GM19438 (cell line): ENCODE results near the gene CPNE5.

Experiments
- ATAC-seq: cut with Tn5 transposase; IDR thresholded peaks from one replicate; pipeline ENCODE4 v1.9.1; 2021; ENCODE audit warnings: low read depth; ENCODE audit not compliant: unreplicated experiment

Gene CPNE5

DNA sequence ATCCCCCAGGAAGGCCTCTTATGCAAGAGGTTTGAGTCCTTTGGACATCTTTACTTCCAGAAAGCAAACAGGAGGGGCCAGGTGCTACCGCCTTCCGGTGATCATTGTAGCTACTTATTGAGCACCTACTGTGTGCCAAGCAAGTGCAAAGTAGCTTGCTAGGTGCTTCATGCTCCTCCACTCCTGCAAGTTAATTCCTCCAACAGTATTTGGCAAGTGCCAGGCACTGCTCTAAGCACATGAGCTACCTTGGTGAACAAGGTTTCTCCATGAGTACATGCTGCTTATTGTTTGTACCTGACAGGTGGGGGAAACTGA, 2.3 kb downstream of the CPNE5 start:
- no peak for ATAC-seq

DNA sequence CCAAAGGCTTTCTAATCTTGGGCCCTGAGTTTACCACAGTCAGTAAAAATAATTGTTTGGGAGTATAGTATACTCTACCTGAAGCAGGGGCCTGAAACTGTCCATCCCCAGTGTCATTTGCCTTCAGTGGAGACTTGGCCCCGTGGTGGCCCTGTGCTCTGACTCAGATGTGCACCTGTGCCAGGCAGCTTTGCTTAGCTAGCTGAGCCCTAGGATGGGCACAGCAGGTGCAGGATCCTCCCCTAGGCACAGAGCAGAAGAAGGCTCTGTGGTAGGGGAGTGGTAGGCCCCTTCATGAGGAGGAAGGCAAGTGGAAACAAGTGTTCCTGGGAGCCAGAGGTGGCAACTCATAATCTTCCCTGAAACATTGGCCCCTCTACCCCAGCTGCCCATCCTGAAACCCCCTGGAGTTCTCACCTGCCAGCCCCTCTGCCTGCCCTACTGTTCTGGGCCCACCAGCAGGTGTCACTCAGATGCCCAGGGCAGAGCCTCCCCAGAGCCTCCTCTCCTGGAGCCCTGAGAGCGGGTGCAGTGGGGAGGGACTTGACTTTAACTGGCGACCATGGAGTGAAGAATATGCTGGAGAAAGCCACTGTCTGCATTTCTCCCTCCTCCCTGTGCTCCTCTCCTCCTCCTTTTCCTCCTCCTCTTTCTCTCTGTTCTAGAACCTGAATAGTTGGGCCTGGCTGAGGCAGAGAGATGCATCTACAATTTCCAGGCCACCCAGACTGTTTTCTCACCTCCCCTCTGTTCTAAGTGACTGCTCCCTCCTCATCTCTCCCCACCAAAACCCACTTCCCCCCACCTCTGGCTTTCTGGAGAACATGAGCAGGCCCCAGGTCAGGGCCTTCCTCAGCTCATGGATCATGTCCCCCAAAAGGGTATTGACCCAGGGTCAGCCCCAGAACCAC, 2.9 kb downstream of the CPNE5 start:
- no peak for ATAC-seq

DNA sequence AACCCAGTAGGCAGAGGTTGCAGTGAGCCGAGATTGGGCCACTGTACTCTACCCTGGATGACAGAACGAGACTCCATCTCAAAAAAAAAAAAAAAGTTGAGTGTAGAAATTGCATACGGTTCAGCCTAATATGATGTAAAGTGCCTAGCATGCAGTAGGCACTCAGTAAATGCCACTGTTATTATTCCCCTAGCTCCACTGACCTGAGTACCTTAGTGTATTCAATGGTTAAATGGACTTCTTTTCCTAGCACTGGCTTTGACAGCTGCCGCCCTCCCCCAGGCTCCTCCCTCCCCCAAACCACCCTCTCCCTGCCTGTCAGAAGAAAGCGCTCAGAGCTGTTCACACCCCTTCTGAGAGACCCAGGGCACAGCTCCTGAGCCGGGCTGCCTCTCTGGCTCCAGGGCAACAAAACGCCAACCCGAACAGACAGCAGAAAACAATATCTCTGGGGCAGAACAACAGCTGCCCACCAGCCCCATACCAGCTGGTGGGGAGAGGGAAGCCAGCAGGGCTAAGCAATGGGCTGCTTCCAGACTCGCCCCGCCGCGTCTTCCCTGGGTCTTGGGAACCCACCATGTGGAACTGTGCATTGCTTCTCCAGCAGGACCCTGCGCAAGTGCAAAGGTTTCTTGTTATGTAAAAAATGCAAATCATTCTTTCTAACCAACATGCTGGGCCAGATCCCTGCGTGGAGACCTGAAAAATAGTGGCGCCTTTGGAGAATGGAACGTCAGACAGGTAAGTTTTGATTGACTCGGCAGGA, 4.5 kb downstream of the CPNE5 start:
- no peak for ATAC-seq

DNA sequence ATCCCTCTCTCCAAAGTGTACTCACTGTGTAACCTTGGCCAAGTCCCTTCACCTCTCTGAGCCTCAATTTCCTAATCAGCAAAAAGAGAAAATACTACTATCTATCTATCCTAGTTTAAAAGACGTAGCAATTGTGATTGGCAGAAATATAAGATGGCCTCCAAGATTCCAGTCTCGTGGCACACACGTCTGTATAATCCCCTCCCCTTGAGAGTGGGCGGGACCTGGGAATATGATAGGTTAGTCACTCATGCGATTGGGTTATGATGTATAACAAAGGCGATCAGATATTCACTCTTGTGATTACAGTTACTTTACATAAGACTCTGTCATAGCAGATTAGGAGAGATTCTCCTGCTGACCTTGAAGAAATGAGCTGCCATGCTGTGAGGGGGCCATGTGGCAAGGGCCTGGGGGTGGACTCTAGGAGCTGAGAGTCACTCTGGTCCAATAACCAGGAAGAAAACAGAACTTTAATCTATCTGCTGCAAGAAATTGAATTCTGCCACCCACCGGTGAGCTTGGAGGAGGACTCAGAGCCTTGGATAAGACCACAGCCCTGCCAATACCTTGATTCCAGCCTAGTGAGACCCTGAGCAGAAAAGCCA, 6.0 kb downstream of the CPNE5 start:
- no peak for ATAC-seq

DNA sequence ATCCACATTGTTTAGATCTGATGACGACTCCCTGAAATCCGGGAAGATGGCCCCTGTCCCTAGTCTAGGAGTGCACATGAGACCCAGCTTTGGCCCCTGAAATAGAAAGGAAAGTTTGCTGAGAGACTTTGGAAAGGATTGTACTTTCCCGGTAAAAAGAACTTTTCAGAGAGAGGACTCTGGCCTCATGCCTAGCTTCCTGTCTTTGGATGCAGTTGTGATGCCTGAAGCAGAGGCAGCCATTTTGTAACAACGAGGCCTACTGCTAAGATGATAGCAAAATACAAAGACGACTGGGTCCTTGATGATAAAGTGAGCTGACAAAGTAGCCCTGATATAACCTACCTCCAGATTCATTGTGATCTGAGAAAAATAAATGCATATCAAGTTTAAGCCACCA, 6.9 kb downstream of the CPNE5 start:
- no peak for ATAC-seq

DNA sequence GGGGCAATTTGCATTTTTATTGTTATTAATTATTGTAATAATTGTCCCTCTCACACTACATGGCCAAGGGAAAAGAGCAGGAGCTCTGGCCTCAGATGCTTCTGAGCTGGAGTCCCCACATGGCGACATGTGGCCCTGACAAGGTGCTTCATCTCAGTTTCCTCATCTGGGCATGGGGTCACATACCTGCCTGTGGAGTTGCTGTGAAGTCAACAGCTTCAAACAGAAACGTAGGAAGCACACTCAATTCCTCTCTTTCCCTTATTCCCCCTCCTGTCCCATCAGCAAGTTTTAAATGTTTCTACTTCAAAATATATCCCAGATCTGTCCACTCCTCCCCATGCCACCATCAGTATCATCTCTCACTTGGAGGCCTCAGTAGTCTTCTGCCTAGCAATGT, 8.7 kb downstream of the CPNE5 start:
- no peak for ATAC-seq

DNA sequence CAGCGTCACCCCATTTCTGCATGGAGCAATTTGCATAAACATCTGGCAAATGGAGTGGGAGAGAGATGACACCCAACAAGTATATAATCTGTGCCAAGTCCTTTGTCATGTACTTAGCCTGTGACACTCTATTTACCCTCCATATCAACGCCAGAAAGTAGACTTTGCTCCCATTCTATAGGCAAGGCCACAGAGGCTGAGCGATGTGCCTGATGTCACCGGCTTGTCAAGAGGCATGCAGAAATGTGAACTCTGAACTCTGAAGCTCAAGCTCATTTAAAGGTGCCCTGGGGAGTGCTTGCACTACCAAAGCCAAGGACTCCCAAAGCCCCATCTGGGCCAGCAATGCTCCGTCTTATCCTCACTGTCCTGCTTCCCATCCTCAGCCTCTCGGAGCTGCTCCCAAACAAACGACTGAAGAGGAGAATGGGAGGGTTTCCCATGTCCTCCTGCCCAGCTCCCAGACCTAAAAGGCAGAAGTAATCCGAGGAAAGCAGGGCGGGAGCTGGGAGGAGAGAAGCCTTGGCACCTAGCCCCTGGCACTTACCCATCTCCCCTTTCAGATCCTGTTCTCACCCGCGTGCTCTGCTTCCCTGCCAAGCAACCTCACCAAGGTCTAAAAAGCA, 9.2 kb downstream of the CPNE5 start:
- ATAC-seq = no peak

DNA sequence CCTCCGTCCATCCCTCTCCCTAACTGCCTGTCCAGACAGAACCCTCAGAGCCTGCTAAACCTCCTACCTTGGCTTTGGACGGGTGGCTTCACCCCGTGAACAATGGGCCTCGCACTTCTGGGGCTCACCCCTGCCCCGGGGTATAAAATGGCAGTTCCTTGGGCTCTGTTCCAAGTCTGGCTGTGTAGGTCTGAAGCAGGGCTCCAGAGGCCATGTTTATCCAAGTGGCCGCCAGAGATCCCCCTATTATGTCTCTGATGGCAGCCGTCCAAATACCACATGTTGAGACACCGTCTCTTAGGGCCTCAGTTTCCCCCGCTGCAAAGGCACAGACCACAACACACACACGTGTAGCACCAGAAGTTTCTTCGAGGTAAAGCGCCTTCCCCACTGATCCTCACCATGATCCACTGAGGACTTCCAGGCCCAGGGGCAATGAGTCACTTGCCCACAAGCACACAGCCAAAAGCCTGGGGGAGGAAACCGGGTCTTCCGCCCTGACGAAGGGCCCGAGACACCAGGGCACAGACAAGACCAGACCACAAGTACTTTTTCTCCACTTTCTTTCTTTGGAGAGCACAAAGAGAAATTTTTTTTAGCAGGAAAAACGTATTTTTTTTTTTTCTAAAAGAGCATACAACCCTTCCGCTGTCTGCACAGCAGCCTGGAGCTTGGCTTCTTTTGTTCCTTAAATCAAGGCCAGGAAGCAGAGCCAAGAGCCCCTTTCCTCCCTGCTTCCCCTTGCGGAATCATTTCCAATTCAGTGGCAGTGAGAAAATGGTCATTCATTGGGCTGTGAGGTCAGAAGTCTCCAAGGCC, 11.8 kb downstream of the CPNE5 start:
- ATAC-seq = no peak

DNA sequence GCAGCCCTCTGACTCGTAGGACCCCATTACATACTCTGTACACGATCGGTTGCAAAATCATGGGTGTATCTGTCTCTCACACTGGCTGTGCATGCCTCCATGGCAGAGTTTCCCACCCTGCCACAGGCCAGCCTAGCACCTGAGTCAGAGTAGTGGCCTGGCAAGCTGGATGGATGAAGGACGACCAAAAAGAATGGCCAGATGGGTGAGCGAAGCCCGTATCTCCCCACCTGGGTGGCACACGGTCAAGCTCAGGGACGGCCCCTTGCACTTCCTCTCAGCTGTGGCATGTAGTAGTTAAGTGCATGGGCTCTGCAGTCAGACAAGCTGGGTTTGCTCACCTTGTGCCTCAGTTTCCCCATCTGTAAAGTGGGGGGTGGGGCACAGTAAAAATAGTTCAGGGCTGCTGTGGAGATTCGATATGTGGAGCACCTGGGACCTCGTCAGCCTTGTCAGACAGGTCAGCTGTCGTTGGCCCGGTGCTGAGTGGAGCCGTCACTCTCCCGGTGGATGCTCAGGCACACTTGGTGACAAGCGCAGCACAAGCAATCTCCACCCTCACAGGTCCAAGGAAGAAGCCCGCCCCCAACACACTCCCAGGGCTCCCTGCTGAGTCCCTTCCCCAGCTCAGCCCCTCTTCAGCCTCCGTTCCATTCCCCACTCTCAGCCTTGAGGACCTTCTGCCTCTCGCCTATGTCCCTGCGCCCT, 12.6 kb downstream of the CPNE5 start:
- no peak for ATAC-seq

DNA sequence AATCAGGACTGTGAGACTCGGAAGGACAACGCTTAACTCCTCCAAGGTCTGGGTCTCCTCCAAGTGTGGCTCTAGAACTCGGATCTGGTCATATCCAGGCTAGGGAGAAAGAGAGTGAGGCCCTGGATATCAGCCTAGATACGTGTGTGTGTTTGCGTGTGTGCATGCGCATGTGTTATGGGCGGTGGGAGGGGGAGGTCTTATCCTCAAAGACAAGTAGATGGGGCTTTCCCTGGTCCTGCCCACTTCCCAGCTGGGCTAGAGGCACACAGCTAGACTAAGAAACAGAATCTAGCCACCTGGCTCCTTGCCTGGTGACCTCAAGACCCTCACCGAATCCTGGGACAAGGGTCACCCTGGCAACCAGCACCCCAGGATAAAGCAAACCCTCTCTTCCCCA, 13.2 kb downstream of the CPNE5 start:
- no peak for ATAC-seq

DNA sequence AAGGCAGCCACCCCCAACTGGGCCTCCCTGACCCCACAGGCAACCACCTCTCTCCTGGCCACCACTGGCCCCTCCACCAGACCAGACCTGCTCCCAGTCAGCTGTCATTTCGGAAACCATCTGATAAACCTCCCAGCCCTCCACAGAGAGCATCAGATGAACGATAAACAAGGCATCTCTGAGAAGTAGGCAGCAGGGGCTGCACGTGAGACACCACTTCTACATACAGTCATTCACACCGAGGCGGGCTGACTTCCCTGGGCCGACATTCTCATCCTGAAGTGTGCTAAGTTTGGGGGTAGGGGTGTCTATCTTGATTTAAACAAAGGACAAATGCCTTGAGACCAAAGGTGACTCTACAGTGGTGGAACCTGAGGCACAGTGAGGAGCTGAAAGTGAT, 13.8 kb downstream of the CPNE5 start:
- no peak for ATAC-seq

DNA sequence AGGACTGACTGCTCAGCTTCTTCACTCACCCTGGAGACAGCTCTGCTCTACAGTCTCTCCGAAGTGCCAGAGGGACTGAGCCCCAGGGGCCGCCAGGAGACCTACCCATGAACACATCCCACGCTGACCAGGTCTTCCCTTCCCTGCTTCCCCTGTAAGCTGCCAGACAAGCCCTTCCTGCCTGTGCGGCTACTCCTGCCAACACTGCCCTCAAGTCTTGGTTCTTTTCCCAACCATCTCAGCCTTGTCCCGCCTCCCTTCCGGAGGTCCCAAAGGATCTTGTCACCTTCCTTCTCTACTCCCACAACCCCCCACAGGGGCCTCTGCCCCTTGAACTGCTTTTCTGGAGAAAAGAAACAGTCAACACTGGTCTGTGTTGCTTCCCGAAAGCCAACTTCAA, 15.0 kb downstream of the CPNE5 start:
- no peak for ATAC-seq

DNA sequence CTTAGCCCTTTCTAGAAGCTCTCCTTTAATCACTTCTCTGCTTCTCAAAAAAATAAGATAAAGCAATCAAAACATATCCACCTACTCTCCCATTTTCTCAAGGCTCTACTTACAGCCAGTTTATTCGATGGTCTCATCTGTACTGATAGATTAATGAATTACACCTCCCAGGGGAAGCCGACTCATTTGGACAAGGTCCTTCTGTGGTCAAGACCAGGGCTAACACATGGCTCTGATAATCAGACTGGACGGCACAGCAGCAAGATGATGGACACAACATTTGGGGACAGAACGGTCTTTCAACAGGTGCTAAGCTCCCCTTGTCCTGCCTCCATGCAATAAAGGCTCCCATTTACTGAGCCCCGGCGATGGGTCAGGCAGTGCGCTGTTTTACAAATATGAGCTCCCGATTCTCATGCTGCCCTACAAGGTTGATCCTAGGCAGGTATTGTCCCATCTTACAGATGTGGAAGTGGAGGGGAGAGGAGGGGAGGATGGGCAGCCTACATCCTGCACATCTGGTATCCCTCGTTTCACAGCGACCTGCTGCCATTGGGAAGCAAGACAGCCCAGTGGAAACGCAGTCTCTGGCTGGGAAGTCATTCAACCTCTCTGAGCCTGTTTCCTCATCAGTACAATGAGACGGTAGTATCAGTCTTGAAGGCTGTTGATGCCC, 15.7 kb downstream of the CPNE5 start:
- ATAC-seq = no peak

DNA sequence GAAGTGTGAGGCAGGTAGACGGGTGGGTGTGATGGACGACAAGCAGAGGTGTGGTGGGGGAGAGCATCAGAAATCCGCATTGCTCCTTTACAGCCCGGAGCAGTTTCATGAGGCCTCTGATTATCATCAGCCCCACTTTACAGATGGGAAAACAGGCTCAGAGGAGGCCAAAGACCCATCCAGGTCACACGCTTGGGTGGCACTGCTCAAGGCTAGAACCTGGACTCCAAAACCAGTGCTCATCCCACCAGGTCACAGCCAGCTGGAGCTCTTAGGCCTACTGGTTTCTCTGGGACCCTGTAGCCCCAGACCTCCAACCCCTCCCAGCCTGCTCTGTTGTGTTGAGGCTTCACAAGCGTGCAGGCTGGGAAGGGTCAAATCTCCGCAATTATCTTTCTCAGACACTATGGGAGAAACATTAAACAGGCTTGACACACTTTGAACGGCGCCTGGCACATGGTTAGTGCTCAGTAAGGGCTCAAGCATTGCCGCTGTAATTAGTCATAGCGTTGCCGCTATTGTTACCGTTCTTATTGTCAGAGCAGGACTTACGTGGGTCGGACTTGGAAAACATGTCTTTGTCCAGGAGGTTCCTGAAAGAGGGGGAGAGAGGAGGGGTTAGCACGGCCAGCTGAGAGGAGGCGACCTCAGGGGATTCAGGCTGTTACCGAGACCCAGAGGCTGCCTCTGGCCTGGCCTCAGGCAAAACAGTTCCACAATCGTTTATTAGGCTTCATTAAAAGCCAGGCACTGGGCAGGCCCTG, 16.6 kb downstream of the CPNE5 start:
- ATAC-seq = no peak

DNA sequence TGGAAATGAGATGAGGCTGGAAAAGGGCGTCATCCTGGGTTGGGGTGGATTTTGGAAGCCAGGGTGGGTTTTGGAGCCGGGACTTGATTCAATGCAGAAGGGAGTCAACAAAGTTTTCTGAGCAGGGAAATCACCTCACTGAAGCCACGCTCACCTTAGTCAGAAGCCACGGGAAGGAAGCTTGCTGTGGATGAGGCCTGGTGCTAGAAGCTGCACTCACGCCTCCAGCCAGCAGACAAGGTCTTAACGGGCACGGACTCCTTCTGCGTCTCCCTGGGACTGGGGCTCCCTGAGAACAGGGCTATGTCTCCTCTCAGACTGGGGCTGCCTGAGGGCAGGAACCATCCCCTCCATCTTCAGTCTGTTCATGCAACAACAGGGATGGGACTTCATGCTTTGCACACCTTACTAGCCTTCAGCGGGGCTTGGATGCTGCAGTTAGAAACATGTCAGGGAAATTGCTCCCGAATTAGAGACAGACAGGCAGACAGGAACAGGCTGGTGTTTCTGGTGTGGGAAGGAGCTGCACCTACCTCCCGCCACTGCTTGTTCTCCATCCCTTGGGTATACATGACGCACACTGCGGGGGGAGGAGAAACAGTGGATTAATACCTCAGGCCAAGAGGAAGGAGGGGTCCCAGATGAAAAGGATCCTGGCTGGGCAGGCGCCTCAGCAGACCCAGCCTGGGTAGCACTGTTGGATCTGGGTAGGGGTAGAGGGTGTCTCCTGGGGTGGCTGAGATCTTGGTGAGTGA, 17.5 kb downstream of the CPNE5 start:
- no peak for ATAC-seq

DNA sequence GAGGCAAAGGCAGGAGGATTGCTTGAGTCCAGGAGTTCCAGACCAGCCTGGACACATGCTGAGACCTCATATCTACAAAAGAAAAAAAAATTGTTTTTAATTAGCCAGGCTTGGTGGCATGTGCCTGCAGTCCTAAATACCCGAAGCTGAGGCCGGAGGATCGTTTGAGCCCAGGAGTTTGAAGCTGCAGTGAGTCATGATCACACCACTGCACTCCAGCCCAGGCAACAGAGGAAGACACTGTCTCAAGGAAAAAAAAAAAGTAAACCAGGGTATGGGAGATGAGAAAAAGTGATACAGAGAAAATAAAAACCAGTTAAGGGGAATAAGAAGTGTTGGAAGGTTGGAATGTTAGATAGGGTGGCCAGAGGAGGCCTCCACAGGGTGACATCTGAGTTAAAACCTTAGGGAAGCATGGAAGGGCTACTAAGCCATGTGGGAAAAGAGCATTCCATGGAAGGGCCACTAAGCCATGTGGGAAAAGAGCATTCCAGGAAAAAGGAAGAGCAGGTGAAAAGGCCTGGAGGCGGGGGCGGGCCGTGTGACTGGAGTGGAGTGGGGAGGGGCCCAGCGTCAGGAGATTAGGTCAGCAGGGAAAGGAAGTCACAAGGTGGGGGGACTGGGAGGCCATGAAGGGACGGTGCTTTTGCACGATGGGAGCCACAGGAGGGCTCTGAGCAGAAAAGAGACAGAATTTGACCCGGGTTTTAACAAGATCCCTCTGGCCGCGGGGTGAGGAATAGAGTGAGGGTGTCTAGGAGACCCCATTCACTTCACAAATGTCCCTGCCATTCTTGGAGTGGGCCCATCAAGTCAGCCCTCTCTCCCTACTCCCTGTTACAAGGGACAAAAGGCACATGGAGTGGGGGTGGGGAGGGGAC, 18.3 kb downstream of the CPNE5 start:
- ATAC-seq = no peak

DNA sequence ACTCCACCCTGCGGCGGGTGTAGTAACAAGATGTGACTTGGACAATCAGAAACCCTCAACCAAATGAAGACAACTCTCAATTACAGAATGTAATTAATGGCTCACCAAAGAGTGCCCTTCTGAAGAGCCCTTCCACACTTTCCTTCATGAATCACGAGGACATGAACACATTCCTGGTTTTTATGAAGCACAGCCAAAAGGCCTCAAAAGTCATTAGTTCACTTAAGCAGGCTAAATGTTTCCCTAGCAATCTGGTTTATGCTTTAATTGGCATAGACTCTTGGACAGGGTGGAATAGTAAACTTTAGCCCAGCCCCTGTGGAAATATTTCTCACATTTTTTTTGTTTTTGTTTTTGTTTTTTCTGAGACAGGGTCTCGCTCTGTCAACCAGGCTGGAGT, 20.5 kb downstream of the CPNE5 start:
- no peak for ATAC-seq
